Measurements from ENCODE around the gene CST9.
"Not testable (repeated sequence)": the region's sequence is repeated elsewhere in the genome, so short reads cannot be mapped to it uniquely, and the experiment has no call there.

Gene CST9

GRCh38 chr20:23623666-23624323 lies 18.1 kb upstream of the CST9 start:
- DNase-seq (ENCODE audit: low read depth, low spot score) = no peak

DNA sequence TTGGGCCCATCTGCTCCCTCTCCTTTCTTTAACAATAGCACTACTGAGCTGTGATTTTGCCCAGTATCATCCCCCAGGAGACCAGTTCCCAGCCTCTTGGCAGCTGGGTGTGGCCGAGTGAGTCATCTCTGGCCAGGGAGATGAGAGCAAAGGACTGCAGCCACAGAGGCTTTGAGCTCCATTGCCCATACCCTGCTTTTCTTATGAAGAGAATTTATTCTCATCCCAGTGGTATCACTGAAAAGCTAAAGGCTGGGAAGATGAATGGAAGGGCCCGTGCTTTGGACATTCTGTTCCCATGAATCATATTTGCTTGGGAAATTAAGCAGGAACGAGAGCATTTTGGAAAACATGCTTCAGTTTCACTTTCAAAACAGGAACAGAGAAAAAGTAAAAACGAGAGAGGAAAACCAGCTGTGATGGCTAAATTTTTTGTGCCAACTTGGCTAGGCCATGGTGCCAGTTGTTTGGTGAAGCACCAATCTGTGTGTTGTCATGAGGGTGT lies 17.2 kb upstream of the CST9 start:
- DNase-seq (ENCODE audit: low read depth, low spot score) = no peak

GRCh38 chr20:23622401-23622800 lies 16.7 kb upstream of the CST9 start:
- not testable (repeated sequence) for DNase-seq (ENCODE audit: low read depth, low spot score)

DNA sequence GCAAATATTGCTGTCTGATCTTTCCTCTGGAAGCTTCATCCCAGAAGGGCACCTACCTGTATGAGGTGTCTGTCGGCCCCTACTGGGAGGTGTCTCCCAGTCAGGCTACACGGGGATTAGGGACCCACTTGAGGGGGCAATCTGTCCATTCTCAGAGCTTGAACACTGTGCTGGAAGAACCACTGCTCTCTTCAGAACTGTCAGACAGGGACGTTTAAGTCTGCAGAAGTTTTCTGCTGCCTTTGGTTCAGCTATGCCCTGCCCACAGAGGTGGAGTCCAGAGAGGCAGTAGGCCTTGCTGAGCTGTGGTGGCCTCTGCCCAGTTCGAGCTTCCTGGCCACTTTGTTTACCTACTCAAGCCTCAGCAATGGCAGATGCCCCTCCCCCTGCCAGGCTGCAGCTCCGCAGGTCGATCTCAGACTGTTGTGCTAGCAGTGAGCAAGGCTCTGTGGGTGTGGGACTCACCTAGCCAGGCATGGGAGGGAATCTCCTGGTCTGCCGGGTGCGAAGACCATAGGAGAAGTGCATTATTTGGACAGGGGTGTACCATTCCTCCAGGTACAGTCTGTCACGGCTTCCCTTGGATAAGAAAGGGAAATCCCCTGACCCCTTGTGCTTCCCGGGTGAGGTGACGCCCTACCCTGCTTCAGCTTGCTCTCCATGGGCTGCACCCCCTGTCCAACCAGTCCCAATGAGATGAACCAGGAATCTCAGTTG lies 15.1 kb upstream of the CST9 start:
- not testable (repeated sequence) for DNase-seq (ENCODE audit: low read depth, low spot score)

DNA sequence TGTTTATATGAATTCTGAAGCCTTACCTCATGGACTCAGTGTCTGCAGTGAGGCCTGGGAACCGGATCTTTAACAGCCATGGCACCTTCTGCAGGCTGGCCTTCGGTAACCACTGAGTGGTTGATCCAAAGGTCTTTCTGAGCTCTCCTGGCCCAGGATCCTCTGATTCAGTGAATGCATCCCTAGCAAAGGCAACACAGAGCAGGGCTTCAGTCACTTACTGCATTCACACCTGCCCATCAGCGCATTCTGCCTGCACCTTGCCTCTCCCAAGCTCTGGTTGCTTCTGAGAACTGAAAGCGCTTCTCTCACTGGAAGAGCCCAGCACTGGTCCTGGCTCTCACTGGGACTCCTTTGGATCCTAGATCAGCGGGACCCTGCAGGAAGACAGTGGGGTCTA lies 8.4 kb upstream of the CST9 start:
- DNase-seq (ENCODE audit: low read depth, low spot score) = no peak

DNA sequence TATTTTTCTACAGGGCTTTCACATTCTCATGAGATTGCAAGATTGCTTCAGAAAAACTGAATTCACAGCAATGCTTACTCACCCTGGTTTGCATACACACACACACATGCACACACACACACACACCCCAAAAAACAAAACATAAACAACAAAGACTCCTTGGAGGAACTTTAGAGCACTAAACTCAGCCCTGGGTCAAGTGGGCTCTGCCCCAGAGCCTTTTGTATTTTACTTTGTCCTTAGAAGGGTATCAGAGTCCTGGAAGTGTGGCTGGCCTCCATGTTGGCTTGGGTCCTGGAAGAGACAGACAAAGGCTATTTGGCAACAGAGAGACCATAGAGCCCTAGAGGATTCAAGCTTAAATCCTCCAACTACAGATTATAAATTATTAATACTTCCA lies 8.0 kb upstream of the CST9 start:
- DNase-seq (ENCODE audit: low read depth, low spot score) = no peak

DNA sequence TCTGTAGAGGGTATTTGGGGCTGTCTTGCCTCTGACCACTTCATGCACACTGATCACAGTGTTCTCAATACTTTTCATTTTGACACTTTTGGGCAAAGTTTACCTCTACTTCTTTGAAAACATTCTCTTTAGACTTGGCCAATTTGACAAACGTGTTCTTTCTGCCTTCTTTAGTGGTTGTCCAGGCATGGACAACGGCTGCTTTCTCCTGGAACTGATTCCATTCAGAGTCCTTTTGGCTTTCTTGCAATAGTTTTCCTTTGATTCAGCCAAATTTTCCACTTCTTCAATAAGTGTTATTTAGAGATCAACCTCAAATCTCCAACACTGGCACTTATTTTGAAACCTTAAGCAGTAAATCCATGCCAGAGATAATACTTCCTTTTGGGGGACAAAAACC lies 6.7 kb upstream of the CST9 start:
- DNase-seq (ENCODE audit: low read depth, low spot score) = no peak

GRCh38 chr20:23609486-23610109 lies 3.9 kb upstream of the CST9 start:
- no peak for DNase-seq (ENCODE audit: low read depth, low spot score)

DNA sequence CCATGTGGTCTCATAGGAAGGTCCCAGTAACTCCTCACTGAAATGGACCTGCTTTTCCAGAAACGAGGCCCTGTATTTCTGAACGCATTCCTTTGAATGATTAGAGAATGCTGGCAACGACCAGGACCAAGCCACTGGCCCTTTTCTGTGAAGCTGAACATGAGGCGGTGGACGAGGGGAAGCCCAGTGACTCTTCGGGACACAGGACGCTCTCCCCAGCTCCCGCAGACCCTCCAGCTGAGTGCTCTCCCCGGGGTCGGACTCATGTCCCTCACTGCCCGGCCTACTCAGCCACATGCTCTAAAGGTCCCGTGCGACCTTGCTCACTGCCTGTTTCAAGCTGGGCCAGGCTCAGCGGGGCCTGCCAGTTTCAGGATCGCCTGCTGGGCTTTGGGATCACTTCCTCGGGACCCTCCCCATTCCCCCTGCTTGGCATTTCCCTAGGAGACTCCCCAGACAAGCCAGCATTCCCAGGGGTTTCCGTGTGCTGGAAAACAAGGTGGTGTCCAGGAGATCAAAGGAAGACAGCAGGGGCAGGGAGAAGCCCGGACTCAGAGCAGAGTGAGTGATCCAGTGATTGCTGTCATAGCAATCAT lies 2.6 kb upstream of the CST9 start:
- no peak for DNase-seq (ENCODE audit: low read depth, low spot score)

GRCh38 chr20:23607497-23608245 lies 2.0 kb upstream of the CST9 start:
- DNase-seq (ENCODE audit: low read depth, low spot score) = no peak

GRCh38 chr20:23606652-23607049 lies 934 bp upstream of the CST9 start:
- peak; percentile 32 for DNase-seq (ENCODE audit: low read depth, low spot score)

DNA sequence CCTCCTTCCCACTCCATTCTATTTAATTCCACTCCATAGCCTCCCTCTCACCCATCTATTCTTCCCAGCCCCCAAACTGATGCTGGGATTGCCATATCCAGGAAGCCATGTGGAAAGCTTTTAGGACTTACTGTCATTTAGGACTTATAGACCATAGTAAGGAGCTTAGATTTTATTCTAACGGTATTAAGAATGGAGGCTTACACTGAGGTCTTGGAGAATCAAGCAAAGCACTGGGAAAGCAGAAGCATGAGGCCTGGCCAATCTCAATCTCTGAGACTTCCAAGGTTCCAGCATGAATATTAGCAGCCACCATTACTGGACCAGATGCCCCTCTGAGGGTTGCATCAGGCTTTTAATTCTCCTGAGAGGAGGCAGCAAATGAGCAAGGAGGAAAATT lies 1.4 kb downstream of the CST9 start:
- DNase-seq (ENCODE audit: low read depth, low spot score) = no peak

DNA sequence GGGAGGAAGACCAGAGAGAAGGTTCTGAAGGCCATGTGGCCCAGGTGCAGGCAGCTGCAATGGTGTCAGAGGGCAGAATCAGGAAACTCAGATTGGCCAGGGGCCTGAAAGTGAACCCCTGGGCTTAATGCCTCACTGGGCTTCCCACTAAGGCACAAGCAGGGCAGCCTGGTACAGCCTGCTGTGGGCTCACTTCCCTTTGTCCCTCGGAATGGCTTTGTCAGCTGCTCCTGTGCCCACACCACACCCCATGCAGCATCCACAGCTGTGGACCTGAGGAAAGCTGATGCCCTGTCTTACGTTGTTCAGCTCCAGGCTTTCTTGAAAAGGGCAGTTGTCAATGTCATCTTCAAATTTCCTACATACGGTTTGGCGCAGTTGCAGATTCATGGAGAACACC lies 2.4 kb downstream of the CST9 start:
- DNase-seq (ENCODE audit: low read depth, low spot score) = no peak

DNA sequence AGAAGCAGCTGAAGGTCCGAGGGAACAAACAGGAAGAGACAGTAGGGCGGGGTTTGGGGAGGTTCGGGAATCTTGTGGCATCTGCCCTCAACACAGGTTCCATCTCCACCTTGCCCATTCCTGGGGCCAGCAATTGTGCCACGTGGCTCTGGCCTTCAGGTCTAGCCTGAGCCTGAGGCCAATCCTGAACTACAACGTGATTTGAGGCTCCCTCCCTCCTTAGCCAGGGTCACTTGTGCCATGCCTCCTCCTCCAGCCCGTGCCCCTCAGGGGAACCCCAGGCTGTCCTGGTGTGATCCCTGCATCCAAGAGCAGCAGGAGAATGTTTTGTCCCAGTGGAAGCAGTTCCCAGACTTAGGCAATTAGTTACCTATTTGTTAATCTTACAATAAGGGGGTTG lies 3.0 kb downstream of the CST9 start:
- no peak for DNase-seq (ENCODE audit: low read depth, low spot score)

DNA sequence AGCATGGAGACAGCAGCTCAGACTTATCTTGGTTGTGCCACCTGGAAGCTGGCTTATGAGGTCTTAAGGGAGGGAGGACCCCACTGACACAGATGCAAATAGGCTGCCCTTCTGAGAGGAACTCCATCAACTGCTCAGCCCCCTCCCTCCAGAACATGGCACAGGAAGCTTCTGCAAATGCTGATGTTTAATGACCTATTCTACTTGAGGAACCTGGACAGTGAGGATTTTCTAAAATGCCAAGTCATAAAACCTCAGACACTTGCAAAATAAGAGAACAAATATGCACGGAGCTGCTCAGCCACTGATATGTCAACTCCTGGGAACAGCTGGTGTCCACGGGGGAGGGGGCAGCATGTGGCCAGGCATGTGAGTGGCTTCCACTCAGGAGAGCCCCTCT lies 3.5 kb downstream of the CST9 start:
- DNase-seq (ENCODE audit: low read depth, low spot score) = no peak

- DNase-seq (ENCODE audit: low read depth, low spot score) = no peak
These were observed 4.0 kb downstream of the CST9 start for GRCh38 chr20:23601715-23602114.

DNA sequence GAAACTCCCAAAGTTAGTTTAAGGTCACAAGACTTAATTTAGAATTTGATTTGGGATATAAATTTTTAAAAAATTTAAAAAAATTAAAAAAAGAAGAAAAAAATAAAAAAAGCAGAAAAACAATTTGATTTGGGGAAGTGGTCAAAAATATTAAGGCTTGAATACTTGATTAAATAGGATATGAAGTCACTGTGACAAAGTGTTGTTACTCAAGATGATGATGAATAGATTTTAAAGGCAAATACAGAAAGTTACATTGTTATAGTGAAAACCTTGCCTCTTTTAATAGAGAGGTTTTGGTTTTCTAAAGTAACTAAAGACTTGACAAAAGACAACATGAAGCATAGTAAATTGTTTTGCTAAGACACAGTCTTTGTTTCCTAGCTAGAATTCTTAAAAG lies 7.2 kb downstream of the CST9 start:
- no peak for DNase-seq (ENCODE audit: low read depth, low spot score)

DNA sequence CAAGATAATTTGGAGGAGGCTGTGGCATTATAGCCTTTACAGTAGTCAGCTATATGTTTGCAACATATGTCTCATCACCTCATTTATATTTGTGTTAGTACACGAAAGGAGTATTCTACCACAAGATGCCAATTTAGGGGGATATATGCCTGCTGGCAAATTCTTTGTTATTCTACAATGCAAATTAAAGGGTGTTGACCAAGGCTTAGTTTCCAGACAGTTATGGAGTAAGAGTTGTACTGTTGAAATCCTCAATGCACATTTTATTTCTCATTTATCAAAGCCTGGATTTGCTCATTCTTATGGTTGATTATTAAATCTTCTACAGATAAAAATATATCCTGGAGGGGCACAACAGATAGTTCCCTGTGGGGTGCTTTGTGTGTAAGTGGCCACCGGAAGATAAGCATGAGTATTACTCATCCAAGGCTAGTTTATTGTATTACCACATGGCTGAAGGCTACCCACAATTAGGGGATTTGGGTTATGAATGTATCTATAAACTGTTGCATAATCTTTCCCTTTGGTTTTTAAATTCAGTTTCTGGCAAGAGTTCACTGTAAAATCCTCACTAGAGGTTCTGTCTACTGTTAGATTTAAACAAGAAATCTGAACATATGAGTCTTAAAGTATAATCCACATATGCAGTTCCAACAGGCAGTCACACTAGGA lies 9.0 kb downstream of the CST9 start:
- DNase-seq (ENCODE audit: low read depth, low spot score) = no peak

DNA sequence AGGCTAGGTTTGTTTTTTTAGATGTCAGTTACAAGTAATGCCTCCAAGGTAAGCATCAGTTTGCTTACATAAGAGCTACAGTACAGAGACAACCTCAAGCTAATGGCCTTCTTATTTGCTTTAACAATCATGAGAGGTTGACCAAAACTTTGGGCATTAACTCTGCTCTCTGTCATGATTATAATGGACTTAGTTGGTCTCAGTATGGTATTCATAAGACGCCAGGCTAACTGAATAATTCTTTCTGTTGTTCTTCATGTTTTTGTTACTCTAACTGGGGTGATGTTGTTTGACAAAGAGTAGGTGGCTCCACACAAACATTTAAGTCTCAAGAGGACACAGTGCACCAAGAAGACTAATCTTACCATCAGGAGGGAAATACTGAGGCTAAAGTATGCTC lies 9.8 kb downstream of the CST9 start:
- DNase-seq (ENCODE audit: low read depth, low spot score) = no peak

GRCh38 chr20:23588434-23589403 lies 17.0 kb downstream of the CST9 start:
- DNase-seq (ENCODE audit: low read depth, low spot score) = no peak
